UCSD-AML1 (cell line): Measurements from ENCODE around the gene OPTC.

Experiments
- DNase-seq: peaks from one replicate; lab custom pipeline; 2025; ENCODE audit not compliant: unreplicated experiment; lab: John Stamatoyannopoulos, UW

Gene OPTC

GRCh38 chr1:203490607-203491006 is 3.3 kb upstream of the OPTC start:
- no peak for DNase-seq

- DNase-seq, result no peak
Observed at GRCh38 chr1:203491664-203492063, 2.3 kb upstream of the OPTC start.

GRCh38 chr1:203492082-203492747 is 1.7 kb upstream of the OPTC start:
- DNase-seq, result no peak

- no peak for DNase-seq
Observed at GRCh38 chr1:203492748-203493130, 1.2 kb upstream of the OPTC start.

- no peak for DNase-seq
Observed at GRCh38 chr1:203495845-203496244, 1.9 kb downstream of the OPTC start.

GRCh38 chr1:203497269-203497777 is 3.4 kb downstream of the OPTC start:
- no peak for DNase-seq

GRCh38 chr1:203499643-203500278 is 5.8 kb downstream of the OPTC start:
- no peak for DNase-seq

GRCh38 chr1:203500279-203500678 is 6.3 kb downstream of the OPTC start:
- DNase-seq, result no peak

- DNase-seq, result no peak
Observed at GRCh38 chr1:203503836-203504235, 9.9 kb downstream of the OPTC start.

- peak; percentile 66 for DNase-seq
Observed at GRCh38 chr1:203504400-203505250, 10.7 kb downstream of the OPTC start.

- DNase-seq, result no peak
Observed at GRCh38 chr1:203505526-203506204, 11.7 kb downstream of the OPTC start.

GRCh38 chr1:203506858-203507626 is 13.1 kb downstream of the OPTC start:
- DNase-seq, result no peak

GRCh38 chr1:203507759-203508158 is 13.8 kb downstream of the OPTC start:
- DNase-seq, result no peak

- no peak for DNase-seq
Observed at GRCh38 chr1:203508463-203509073, 14.6 kb downstream of the OPTC start.

GRCh38 chr1:203509135-203509534 is 15.2 kb downstream of the OPTC start:
- no peak for DNase-seq

GRCh38 chr1:203511513-203511912 is 17.6 kb downstream of the OPTC start:
- no peak for DNase-seq

- DNase-seq, result no peak
Observed at GRCh38 chr1:203511930-203512329, 18.0 kb downstream of the OPTC start.

- DNase-seq, result no peak
Observed at GRCh38 chr1:203512517-203512847, 18.5 kb downstream of the OPTC start.

GRCh38 chr1:203512848-203513584 is 19.1 kb downstream of the OPTC start:
- peak; percentile 25 for DNase-seq
